ENCODE data around the gene UTP15. TPM values are rescaled to one million over a fixed set of nuclear protein-coding genes. Genes with fewer than 3 reads are reported as not detected.
A peak's percentile ranks its signal among the peaks of the same experiment; 100 is the strongest.

Gene UTP15
- total and polyA plus RNA-seq, 2 donors (not counting 3 experiments of a cell fraction or from before 2014, with no cell fraction given) = 11.7 to 25.2 TPM

DNA sequence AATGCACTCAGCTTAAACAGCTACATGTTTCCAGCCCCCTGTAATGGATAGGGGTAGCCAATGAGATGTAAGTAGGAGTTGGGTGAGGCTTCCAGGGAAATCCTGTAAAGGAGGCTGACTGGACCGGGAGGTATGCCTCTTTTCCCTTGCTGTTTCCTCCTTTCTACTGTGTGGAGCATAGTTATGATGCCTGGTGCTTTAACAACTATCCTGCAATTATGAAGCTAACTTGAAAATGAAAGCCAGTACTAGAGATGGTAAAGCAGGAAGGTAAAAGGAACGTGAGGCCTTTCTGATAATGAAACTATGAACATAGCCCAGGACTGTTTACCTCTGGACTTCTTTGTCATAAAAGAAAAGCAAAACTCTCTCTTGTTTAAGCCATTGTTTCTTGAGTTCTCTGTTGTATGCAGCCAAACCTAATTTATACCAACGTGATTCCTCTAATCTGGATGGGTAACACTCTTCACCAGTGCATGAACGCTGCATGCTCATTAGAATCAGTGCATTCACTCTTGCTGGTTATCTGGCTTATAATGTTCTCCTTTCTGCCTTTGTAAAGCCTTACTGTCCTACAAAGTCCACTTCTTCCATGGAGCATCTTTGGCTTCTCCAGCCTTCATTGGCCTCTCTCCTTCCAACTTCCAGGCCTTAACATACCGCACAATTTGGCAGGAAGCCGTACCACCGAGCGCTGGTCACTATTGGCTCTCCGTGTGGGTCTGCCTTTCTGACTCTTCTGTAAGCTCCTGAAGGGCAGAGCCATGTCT is 52.2 kb downstream of the UTP15 start:
- Histone ChIP-seq H3K79me2 (ENCODE audit: control insufficient read depth, insufficient read depth, low read length) (no peaks in the 10 kb centered on the region), H3K27me3 (ENCODE audit: control insufficient read depth in 2 of 2, insufficient read depth in 2 of 2, low read length in 2 of 2) (no peaks in the 10 kb centered on the region), H3K9ac (replicated peaks; ENCODE audit: extremely low read depth, insufficient read depth, low read length) (no peak overlapping the region), H3K4me1 (ENCODE audit: control insufficient read depth, extremely low read depth, insufficient read depth, low read length) (peaks cover 14% of the 10 kb centered on the region), H3K4me3 (replicated peaks in 1 of 3; ENCODE audit: insufficient read depth in 1 of 3, low read depth in 1 of 3, low read length in 3 of 3) (peak overlapping the region in 1 of 3 experiments; percentile 41), H3K27ac (ENCODE audit: insufficient read depth, low read depth, low read length) (peak overlapping the region; percentile 53), H3K9me1 (replicated peaks; ENCODE audit: control insufficient read depth, extremely low read depth, insufficient read depth, low read length) (no peaks in the 10 kb centered on the region), H3K4me2 (ENCODE audit: insufficient read depth, low read length) (peak overlapping the region; percentile 70), H2AFZ (ENCODE audit: low read depth, low read length) (peak overlapping the region; percentile 68), H3K36me3 (ENCODE audit: control insufficient read depth in 2 of 2, extremely low read depth in 1 of 2, insufficient read depth in 2 of 2, low read length in 2 of 2) (no peaks in the 10 kb centered on the region), H3K9me3 (replicated peaks; ENCODE audit: control insufficient read depth, insufficient read depth, low read length) (no peaks in the 10 kb centered on the region), H4K20me1 (replicated peaks; ENCODE audit: control insufficient read depth, extremely low read depth, insufficient read depth, low read length) (no peaks in the 10 kb centered on the region)
- FAIRE-seq = peak; percentile 89
- BruUV-seq (replicated peaks) = TSS peak; percentile 67
- ChIA-PET POLR2A (interaction anchor here (1.2 kb wide), 1 partner anchor 10 kb away, joined by 4 read pairs; no protein-coding TSS in a partner anchor), CTCF (interaction anchor here (1.1 to 2.1 kb wide), 6 partner anchors 14 to 175 kb away, joined by 3 to 7 read pairs (median 4); no protein-coding TSS in a partner anchor)
- DNase-seq (ENCODE audit: low read depth, low spot score) = peak; percentile 76
- dilution Hi-C loops (cut with MboI; ENCODE audit: extremely low pct_ligation_motif_present, low sequenced_read_pairs) = no loop called here
- intact Hi-C loops (cut with micrococcal nuclease) = no loop called here
- TF ChIP-seq FOS (IDR thresholded peaks at IDR 0.05; ENCODE audit: borderline replicate concordance, insufficient read depth, low read length) (peak; percentile 35), MAX (IDR thresholded peaks at IDR 0.05; ENCODE audit: insufficient read depth, insufficient read length) (no peak)

- DNase-seq (ENCODE audit: low read depth, low spot score) (no peak), FAIRE-seq (no peak)
- dilution Hi-C loops (cut with MboI; ENCODE audit: extremely low pct_ligation_motif_present, low sequenced_read_pairs) = no loop called here
- Histone ChIP-seq H3K9me3 (replicated peaks; ENCODE audit: control insufficient read depth, insufficient read depth, low read length) (no peaks in the 10 kb centered on the region), H3K36me3 (ENCODE audit: control insufficient read depth in 2 of 2, extremely low read depth in 1 of 2, insufficient read depth in 2 of 2, low read length in 2 of 2) (no peaks in the 10 kb centered on the region), H3K9ac (replicated peaks; ENCODE audit: extremely low read depth, insufficient read depth, low read length) (no peak overlapping the region), H3K27ac (ENCODE audit: insufficient read depth, low read depth, low read length) (no peak overlapping the region), H3K9me1 (replicated peaks; ENCODE audit: control insufficient read depth, extremely low read depth, insufficient read depth, low read length) (no peaks in the 10 kb centered on the region), H3K4me2 (ENCODE audit: insufficient read depth, low read length) (no peak overlapping the region), H3K79me2 (ENCODE audit: control insufficient read depth, insufficient read depth, low read length) (no peaks in the 10 kb centered on the region), H4K20me1 (replicated peaks; ENCODE audit: control insufficient read depth, extremely low read depth, insufficient read depth, low read length) (no peaks in the 10 kb centered on the region), H3K4me1 (ENCODE audit: control insufficient read depth, extremely low read depth, insufficient read depth, low read length) (peaks cover 14% of the 10 kb centered on the region), H3K27me3 (ENCODE audit: control insufficient read depth in 2 of 2, insufficient read depth in 2 of 2, low read length in 2 of 2) (no peaks in the 10 kb centered on the region), H2AFZ (ENCODE audit: low read depth, low read length) (no peak overlapping the region), H3K4me3 (replicated peaks in 1 of 3; ENCODE audit: insufficient read depth in 1 of 3, low read depth in 1 of 3, low read length in 3 of 3) (no peak overlapping the region)
- CTCF ChIA-PET = interaction anchor here (0.9 to 1.2 kb wide), 4 partner anchors 11 to 73 kb away, joined by 3 to 10 read pairs (median 4); no protein-coding TSS in a partner anchor
- intact Hi-C loops (cut with micrococcal nuclease) = no loop called here
- no TSS peak for BruUV-seq (replicated peaks)
- POLR2A ChIA-PET = no interaction called here
- TF ChIP-seq MAX (IDR thresholded peaks at IDR 0.05; ENCODE audit: insufficient read depth, insufficient read length) = no peak
- TF ChIP-seq JUN (IDR thresholded peaks at IDR 0.05; ENCODE audit: borderline replicate concordance, insufficient read depth, insufficient read length, low read depth) = peak; percentile 15
Measured at GRCh38 chr5:73619606-73620333, 54.2 kb downstream of the UTP15 start.

Measured in endothelial cell of umbilical vein (primary cell).